ENCODE measurements around the gene MANSC4.

The MANSC4 gene

DNA sequence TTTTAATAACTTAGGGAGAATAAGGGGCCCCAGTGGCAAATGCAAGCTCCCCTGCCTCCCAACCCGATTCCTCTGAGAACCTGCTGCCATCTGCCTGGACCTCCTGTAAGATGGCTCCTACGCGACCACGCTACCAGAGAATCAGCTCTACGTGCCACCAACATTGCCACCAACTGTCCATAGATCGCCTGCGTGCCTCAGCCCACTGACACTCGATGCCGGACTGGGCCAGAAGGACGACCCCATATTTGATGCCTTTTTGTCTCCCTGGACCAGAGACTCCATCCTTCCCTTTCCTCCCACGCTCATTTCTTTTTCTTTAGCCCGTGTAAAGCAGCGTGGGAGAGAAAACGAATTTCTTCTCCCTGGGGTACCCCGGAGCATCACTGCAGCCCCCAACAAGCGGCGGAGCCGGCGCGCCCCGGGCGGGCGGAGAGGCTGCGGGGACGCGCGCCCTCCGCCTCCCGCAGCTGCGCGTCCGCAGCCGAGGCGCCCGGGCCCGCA, 568 bp downstream of the MANSC4 start:
- no peak for DNase-seq (ENCODE audit: extremely low read depth, insufficient read length)
- TF ChIP-seq, protein P1, sequence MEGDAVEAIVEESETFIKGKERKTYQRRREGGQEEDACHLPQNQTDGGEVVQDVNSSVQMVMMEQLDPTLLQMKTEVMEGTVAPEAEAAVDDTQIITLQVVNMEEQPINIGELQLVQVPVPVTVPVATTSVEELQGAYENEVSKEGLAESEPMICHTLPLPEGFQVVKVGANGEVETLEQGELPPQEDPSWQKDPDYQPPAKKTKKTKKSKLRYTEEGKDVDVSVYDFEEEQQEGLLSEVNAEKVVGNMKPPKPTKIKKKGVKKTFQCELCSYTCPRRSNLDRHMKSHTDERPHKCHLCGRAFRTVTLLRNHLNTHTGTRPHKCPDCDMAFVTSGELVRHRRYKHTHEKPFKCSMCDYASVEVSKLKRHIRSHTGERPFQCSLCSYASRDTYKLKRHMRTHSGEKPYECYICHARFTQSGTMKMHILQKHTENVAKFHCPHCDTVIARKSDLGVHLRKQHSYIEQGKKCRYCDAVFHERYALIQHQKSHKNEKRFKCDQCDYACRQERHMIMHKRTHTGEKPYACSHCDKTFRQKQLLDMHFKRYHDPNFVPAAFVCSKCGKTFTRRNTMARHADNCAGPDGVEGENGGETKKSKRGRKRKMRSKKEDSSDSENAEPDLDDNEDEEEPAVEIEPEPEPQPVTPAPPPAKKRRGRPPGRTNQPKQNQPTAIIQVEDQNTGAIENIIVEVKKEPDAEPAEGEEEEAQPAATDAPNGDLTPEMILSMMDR (IDR thresholded peaks at IDR 0.05; ENCODE audit: insufficient read depth, low read length, poor library complexity, severe bottlenecking), result no peak
- H3K27me3 ChIP-seq (replicated peaks; ENCODE audit: control insufficient read depth, insufficient read depth, low read length), result no peaks in the 10 kb centered on the region
- peak overlapping the region; percentile 90 for H3K4me3 ChIP-seq (replicated peaks; ENCODE audit: low read depth, low read length)
- H3K36me3 ChIP-seq (ENCODE audit: control insufficient read depth, insufficient read depth, low read length), result no peaks in the 10 kb centered on the region; the same call in none of the 2 replicates

DNA sequence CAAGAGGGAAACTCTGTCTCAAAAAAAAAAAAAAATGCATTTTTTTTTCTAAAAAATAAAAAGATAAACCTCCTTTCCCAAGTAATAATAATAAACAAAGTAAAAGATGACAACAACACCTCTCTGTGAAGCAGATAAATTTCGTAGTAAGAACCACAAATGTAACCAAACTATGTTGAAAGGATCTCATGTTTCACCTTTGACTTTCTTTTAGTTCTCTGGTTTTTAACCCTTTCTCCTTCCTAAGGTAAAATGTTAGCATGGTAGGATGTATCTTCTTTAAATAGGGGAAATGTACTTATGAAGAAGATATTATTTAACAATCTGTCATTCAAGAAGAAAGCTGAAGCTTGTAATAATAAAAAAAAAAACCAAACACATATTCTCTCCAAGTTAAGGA, 1.8 kb downstream of the MANSC4 start:
- TF ChIP-seq, protein P1 (IDR thresholded peaks at IDR 0.05; ENCODE audit: insufficient read depth, low read length, poor library complexity, severe bottlenecking), result no peak
- Histone ChIP-seq H3K4me3 (replicated peaks; ENCODE audit: low read depth, low read length) (no peak overlapping the region), H3K27me3 (replicated peaks; ENCODE audit: control insufficient read depth, insufficient read depth, low read length) (no peaks in the 10 kb centered on the region), H3K36me3 (ENCODE audit: control insufficient read depth, insufficient read depth, low read length) (no peaks in the 10 kb centered on the region; the same call in 1 of the 2 replicates)
- no peak for DNase-seq (ENCODE audit: extremely low read depth, insufficient read length)

DNA sequence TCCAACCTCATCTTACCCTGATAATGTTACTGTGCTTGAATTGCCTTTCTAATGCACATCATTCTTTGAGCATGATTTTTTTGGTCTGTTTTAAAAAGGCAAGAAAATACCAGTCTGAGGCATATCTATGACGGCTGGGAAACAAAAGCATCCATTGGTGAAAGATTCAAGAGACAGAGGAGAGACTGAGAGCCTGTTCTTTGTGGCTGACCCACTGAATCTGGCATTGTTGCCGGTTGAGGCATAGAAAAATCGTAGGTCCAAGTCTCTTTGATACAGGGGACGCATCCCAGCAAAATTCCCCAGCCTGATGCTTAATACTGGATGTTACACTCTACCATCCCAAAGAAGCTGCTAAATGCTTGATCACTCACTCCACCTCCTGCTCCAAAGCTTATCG, 2.9 kb downstream of the MANSC4 start:
- TF ChIP-seq, protein P1 (IDR thresholded peaks at IDR 0.05; ENCODE audit: insufficient read depth, low read length, poor library complexity, severe bottlenecking), result no peak
- DNase-seq (ENCODE audit: extremely low read depth, insufficient read length), result no peak

DNA sequence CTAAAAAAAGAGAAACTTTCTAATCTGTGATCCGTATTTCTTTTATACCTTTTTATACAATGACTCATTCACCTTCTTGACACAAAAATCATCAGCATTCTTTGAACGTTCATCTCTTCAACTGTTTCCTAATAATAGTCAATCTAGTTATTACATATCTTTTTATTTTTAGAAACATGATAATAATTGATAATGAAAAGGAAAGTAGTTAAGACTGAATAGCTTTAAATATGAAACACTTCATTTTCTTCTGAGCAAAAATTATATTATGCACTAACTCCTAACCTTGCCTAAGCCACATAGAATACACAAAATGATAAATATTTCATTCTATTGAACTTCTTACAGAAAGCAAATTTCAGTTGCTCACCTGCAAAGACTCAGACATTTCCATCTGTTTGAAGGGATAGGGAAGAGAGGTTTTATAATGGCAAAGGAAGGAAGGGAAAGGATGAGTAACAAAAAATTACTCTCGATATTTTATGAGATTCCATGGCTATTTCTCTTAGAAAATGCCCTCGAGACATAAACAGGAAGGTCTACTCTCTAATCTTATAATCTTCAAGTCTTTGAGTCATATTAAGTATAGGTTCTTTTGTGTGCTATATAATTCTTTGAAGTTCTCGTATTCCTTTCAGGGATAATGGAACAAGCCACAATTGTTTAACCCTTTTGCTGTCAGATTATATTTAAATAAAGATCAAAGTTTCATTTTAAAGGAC, 7.5 kb downstream of the MANSC4 start:
- TF ChIP-seq, protein P1 (IDR thresholded peaks at IDR 0.05; ENCODE audit: insufficient read depth, low read length, poor library complexity, severe bottlenecking), result no peak
- DNase-seq (ENCODE audit: extremely low read depth, insufficient read length), result no peak
- Histone ChIP-seq H3K27me3 (replicated peaks; ENCODE audit: control insufficient read depth, insufficient read depth, low read length) (no peaks in the 10 kb centered on the region), H3K36me3 (ENCODE audit: control insufficient read depth, insufficient read depth, low read length) (no peaks in the 10 kb centered on the region), H3K4me3 (replicated peaks; ENCODE audit: low read depth, low read length) (no peak overlapping the region)

More for the DNA sequence above, 2.9 kb downstream of the MANSC4 start:
- Histone ChIP-seq H3K27me3 (replicated peaks; ENCODE audit: control insufficient read depth, insufficient read depth, low read length) (no peaks in the 10 kb centered on the region), H3K4me3 (replicated peaks; ENCODE audit: low read depth, low read length) (no peak overlapping the region), H3K36me3 (ENCODE audit: control insufficient read depth, insufficient read depth, low read length) (no peaks in the 10 kb centered on the region; the same call in 1 of the 2 replicates)

DNA sequence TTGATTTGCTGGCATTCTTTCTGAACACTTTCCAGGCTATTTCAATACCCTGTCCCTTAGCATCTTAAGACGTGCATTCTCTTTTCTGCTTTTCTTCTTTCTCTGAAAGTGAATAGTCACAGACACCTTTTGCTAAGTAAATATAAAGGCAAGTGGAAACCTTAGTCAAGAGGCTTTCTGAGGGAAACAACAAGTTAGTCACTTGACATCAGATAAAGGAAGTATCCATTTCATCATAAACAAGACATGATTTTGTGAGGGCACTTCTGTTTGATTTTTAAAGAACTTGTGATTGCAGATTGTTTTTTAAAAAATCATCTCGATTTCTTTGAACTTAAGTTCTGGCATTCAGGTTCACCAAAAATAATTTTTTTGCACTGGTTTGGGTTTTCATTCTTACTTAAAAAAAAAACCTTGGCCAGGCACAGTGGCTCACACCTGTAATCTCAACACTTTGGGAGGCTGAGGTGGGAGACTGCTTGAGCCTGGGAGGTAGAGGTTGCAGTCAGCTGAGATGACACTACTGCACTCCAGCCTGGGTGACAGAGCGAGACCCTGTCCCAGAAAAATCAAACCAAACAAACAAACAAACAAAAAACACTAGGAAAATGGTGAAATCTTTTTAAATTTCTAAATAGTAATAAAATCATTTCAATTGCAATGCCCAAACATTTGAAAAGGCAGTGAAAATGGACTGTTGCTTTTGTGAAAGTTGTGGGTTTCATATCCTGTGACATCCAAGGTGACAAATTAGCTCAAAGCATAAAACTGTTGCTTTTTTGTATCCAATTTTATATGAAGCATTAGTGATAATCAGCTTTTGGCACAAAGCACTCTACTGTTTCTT, 8.3 kb downstream of the MANSC4 start:
- Histone ChIP-seq H3K36me3 (ENCODE audit: control insufficient read depth, insufficient read depth, low read length) (no peaks in the 10 kb centered on the region), H3K27me3 (replicated peaks; ENCODE audit: control insufficient read depth, insufficient read depth, low read length) (no peaks in the 10 kb centered on the region), H3K4me3 (replicated peaks; ENCODE audit: low read depth, low read length) (no peak overlapping the region)
- TF ChIP-seq, protein P1 (IDR thresholded peaks at IDR 0.05; ENCODE audit: insufficient read depth, low read length, poor library complexity, severe bottlenecking), result no peak
- no peak for DNase-seq (ENCODE audit: extremely low read depth, insufficient read length)
